Lower leg skin (tissue), 4 donors: Measurements from ENCODE around the gene ZFYVE19. TPM values are rescaled to one million over a fixed set of nuclear protein-coding genes. Genes with fewer than 3 reads are reported as not detected.

Source experiments
- DNase-seq, 2 donors: peaks; one replicate each; pipeline ENCODE4 v3.0.0-alpha.2; 2019; ENCODE audit warnings: low spot score in 2 of 2
- H3K4me3 ChIP-seq: fragments of 200-600 bp; sonication (generic); 2 replicates; pipeline ENCODE4 v1.5.1; 2017; ENCODE audit warnings: mild to moderate bottlenecking, low read depth; ENCODE audit not compliant: poor library complexity, severe bottlenecking
- CTCF ChIP-seq, 3 donors: fragments of 450-650 bp; IDR thresholded peaks; one replicate each; pipeline ENCODE4 v1.5.1; 2016; ENCODE audit warnings: antibody characterized with exemption in 3 of 3, mild to moderate bottlenecking in 3 of 3, moderate library complexity in 2 of 3
- POLR2A ChIP-seq, 2 donors: fragments of 450-650 bp; IDR thresholded peaks; one replicate each; pipeline ENCODE4 v1.6.1; 2016 to 2017; ENCODE audit warnings: antibody characterized with exemption in 2 of 2, mild to moderate bottlenecking in 1 of 2, moderate library complexity in 1 of 2
- WGBS, 2 donors: methylation state at CpG; one replicate each; pipeline ENCODE4 v1.1.5; 2018; 5-methylcytosine and 5-hydroxymethylcytosine counted together
- intact Hi-C: fragments of 100-400 bp; cut with DNase I; formaldehyde crosslinking; loops from one replicate; pipeline ENCODE4 v1.15.0; 2023; ENCODE audit warnings: low total_unique reads
- total RNA-seq, 4 donors: library from RNA; depleted of rRNA; stranded (reverse); fragments of >200 nt; gene quantifications; one replicate each; pipeline ENCODE4 v1.1.0, GENCODE V29; 2016

Gene ZFYVE19
- total RNA-seq, 4 donors from 2014 or later = 30.9 to 65.7 (median 35.4) TPM

GRCh38 chr15:40764629-40765103 is 42.2 kb upstream of the ZFYVE19 start:
- H3K4me3 ChIP-seq = peak overlapping the region; percentile 11
- intact Hi-C loops = no loop called here
- TF ChIP-seq POLR2A (IDR thresholded peaks at IDR 0.05) (no peak), CTCF (IDR thresholded peaks at IDR 0.05) (no peak)
- WGBS, 2 donors = 27 to 29% methylated on average over 8 of the region's 8 CpGs
- DNase-seq = peak in 1 of 2 donors; percentile 86

- peak in 1 of 2 donors; percentile 82 for DNase-seq
- no peak overlapping the region for H3K4me3 ChIP-seq
- 50 to 54% methylated on average over 5 to 7 of the region's 7 CpGs for WGBS, 2 donors
- intact Hi-C loops = no loop called here
- TF ChIP-seq CTCF (IDR thresholded peaks at IDR 0.05) (no peak), POLR2A (IDR thresholded peaks at IDR 0.05) (no peak)
These were observed 40.6 kb upstream of the ZFYVE19 start for GRCh38 chr15:40766194-40766815.

- H3K4me3 ChIP-seq = no peak overlapping the region
- 77 to 79% methylated on average over 29 to 32 of the region's 32 CpGs for WGBS, 2 donors
- intact Hi-C loops = no loop called here
- DNase-seq = no peak
- TF ChIP-seq CTCF (IDR thresholded peaks at IDR 0.05) (no peak), POLR2A (IDR thresholded peaks at IDR 0.05) (no peak)
These were observed 39.7 kb upstream of the ZFYVE19 start for GRCh38 chr15:40766906-40767837.

GRCh38 chr15:40767838-40768500 is 38.9 kb upstream of the ZFYVE19 start:
- 84 to 86% methylated on average over 29 of the region's 29 CpGs for WGBS, 2 donors
- no peak for DNase-seq
- intact Hi-C loops = no loop called here

More at GRCh38 chr15:40767838-40768500, 38.9 kb upstream of the ZFYVE19 start:
- no peak overlapping the region for H3K4me3 ChIP-seq
- TF ChIP-seq POLR2A (IDR thresholded peaks at IDR 0.05) (no peak), CTCF (IDR thresholded peaks at IDR 0.05) (no peak)
